ENCODE measurements around the gene SRGAP3. TPM values are rescaled to one million over a fixed set of nuclear protein-coding genes. Genes with fewer than 3 reads are reported as not detected.

Gene SRGAP3
- total and polyA plus RNA-seq, 2 donors (not counting 1 experiment from before 2014, with no cell fraction given) = 1.4 to 1.5 TPM

GRCh38 chr3:9214185-9214584, 35.3 kb downstream of the SRGAP3 start:
- TF ChIP-seq CTCF (IDR thresholded peaks at IDR 0.05) = no peak
- no peak for TF ChIP-seq EZH2 (IDR thresholded peaks at IDR 0.05; ENCODE audit: borderline replicate concordance, insufficient read depth, low read depth, low read length, poor library complexity, severe bottlenecking)

GRCh38 chr3:9213019-9213634, 36.3 kb downstream of the SRGAP3 start:
- intact Hi-C loops (cut with micrococcal nuclease) = no loop called here
- Histone ChIP-seq H3K4me3 (ENCODE audit: control extremely low read depth in 1 of 5, extremely low read depth in 1 of 5, insufficient read depth in 1 of 5, low read depth in 2 of 5, low read length in 4 of 5) (no peak overlapping the region), H4K20me1 (ENCODE audit: control insufficient read depth, insufficient read depth, low read length, poor library complexity, severe bottlenecking) (no peaks in the 10 kb centered on the region), H3K4me1 (ENCODE audit: control insufficient read depth in 2 of 2, insufficient read depth in 2 of 2, low read length in 2 of 2) (no peaks in the 10 kb centered on the region), H3K36me3 (replicated peaks in 1 of 2; ENCODE audit: control extremely low read depth in 1 of 2, control insufficient read depth in 1 of 2, extremely low read depth in 1 of 2, insufficient read depth in 2 of 2, low read length in 1 of 2) (no peaks in the 10 kb centered on the region), H3K9me3 (ENCODE audit: control extremely low read depth in 1 of 3, control insufficient read depth in 2 of 3, insufficient read depth in 1 of 3, low read length in 2 of 3) (no peaks in the 10 kb centered on the region), H2AFZ (ENCODE audit: insufficient read depth, low read depth, low read length, poor library complexity, severe bottlenecking) (no peak overlapping the region), H3K27ac (ENCODE audit: low read length in 2 of 2) (no peak overlapping the region), H3K4me2 (replicated peaks; ENCODE audit: low read depth, low read length, poor library complexity, severe bottlenecking) (no peak overlapping the region), H3K27me3 (replicated peaks in 1 of 4; ENCODE audit: control extremely low read depth in 1 of 4, control insufficient read depth in 3 of 4, insufficient read depth in 4 of 4, low read length in 3 of 4) (no peaks in the 10 kb centered on the region), H3K79me2 (ENCODE audit: control insufficient read depth, insufficient read depth, low read length) (no peaks in the 10 kb centered on the region), H3K9ac (ENCODE audit: low read length) (no peak overlapping the region)
- Mint-ChIP-seq H3K27ac (no peak overlapping the region), H3K9me3 (ENCODE audit: insufficient read depth) (no peaks in the 10 kb centered on the region), H3K4me1 (no peaks in the 10 kb centered on the region), H3K27me3 (no peaks in the 10 kb centered on the region), H3K4me3 (no peak overlapping the region)
- WGBS (ENCODE audit: insufficient coverage) = 89% methylated on average over 4 of the region's 5 CpGs
- DNase-seq (no peak), ATAC-seq (ENCODE audit: low read depth) (no peak)
- ChIA-PET POLR2A (no interaction called here), CTCF (no interaction called here)
- no peak for TF ChIP-seq CTCF (IDR thresholded peaks at IDR 0.05)
- no peak for TF ChIP-seq EZH2 (IDR thresholded peaks at IDR 0.05; ENCODE audit: borderline replicate concordance, insufficient read depth, low read depth, low read length, poor library complexity, severe bottlenecking)

More at GRCh38 chr3:9214185-9214584, 35.3 kb downstream of the SRGAP3 start:
- Mint-ChIP-seq H3K4me1 (no peaks in the 10 kb centered on the region), H3K27me3 (no peaks in the 10 kb centered on the region), H3K27ac (no peak overlapping the region), H3K9me3 (ENCODE audit: insufficient read depth) (no peaks in the 10 kb centered on the region), H3K4me3 (no peak overlapping the region)
- DNase-seq = no peak
- Histone ChIP-seq H3K27me3 (replicated peaks in 1 of 4; ENCODE audit: control extremely low read depth in 1 of 4, control insufficient read depth in 3 of 4, insufficient read depth in 4 of 4, low read length in 3 of 4) (no peaks in the 10 kb centered on the region), H2AFZ (ENCODE audit: insufficient read depth, low read depth, low read length, poor library complexity, severe bottlenecking) (no peak overlapping the region), H3K9ac (ENCODE audit: low read length) (no peak overlapping the region), H3K9me3 (ENCODE audit: control extremely low read depth in 1 of 3, control insufficient read depth in 2 of 3, insufficient read depth in 1 of 3, low read length in 2 of 3) (no peaks in the 10 kb centered on the region), H3K27ac (ENCODE audit: low read length in 2 of 2) (no peak overlapping the region), H3K4me3 (ENCODE audit: control extremely low read depth in 1 of 5, extremely low read depth in 1 of 5, insufficient read depth in 1 of 5, low read depth in 2 of 5, low read length in 4 of 5) (no peak overlapping the region), H3K36me3 (replicated peaks in 1 of 2; ENCODE audit: control extremely low read depth in 1 of 2, control insufficient read depth in 1 of 2, extremely low read depth in 1 of 2, insufficient read depth in 2 of 2, low read length in 1 of 2) (no peaks in the 10 kb centered on the region), H3K4me2 (replicated peaks; ENCODE audit: low read depth, low read length, poor library complexity, severe bottlenecking) (no peak overlapping the region), H3K79me2 (ENCODE audit: control insufficient read depth, insufficient read depth, low read length) (no peaks in the 10 kb centered on the region), H4K20me1 (ENCODE audit: control insufficient read depth, insufficient read depth, low read length, poor library complexity, severe bottlenecking) (no peaks in the 10 kb centered on the region), H3K4me1 (ENCODE audit: control insufficient read depth in 2 of 2, insufficient read depth in 2 of 2, low read length in 2 of 2) (no peaks in the 10 kb centered on the region)
- no CpG with 5 or more reads among the region's 3 CpGs for WGBS (ENCODE audit: insufficient coverage)
- intact Hi-C loops (cut with micrococcal nuclease) = no loop called here
- ChIA-PET POLR2A (no interaction called here), CTCF (no interaction called here)
- no peak for ATAC-seq (ENCODE audit: low read depth)

All from B cell (primary cell).